Measurements from ENCODE around the gene CCT8L2. TPM values are rescaled to one million over a fixed set of nuclear protein-coding genes. Genes with fewer than 3 reads are reported as not detected.
"Not testable (repeated sequence)": the region's sequence is repeated elsewhere in the genome, so short reads cannot be mapped to it uniquely, and the experiment has no call there.

The CCT8L2 gene
- total and polyA plus RNA-seq, 2 donors (not counting 3 experiments of a cell fraction or from before 2014, with no cell fraction given), result not detected

GRCh38 chr22:16603448-16603768 lies 10.8 kb upstream of the CCT8L2 start:
- Histone ChIP-seq H3K27ac (ENCODE audit: insufficient read depth, low read depth, low read length) (no peak overlapping the region), H3K4me3 (replicated peaks in 1 of 3; ENCODE audit: insufficient read depth in 1 of 3, low read depth in 1 of 3, low read length in 3 of 3) (no peak overlapping the region), H3K9me3 (replicated peaks; ENCODE audit: control insufficient read depth, insufficient read depth, low read length) (no peaks in the 10 kb centered on the region), H3K9me1 (replicated peaks; ENCODE audit: control insufficient read depth, extremely low read depth, insufficient read depth, low read length) (no peaks in the 10 kb centered on the region), H3K9ac (replicated peaks; ENCODE audit: extremely low read depth, insufficient read depth, low read length) (no peak overlapping the region), H4K20me1 (replicated peaks; ENCODE audit: control insufficient read depth, extremely low read depth, insufficient read depth, low read length) (no peaks in the 10 kb centered on the region), H3K79me2 (ENCODE audit: control insufficient read depth, insufficient read depth, low read length) (no peaks in the 10 kb centered on the region), H3K27me3 (ENCODE audit: control insufficient read depth in 2 of 2, insufficient read depth in 2 of 2, low read length in 2 of 2) (peaks cover 0 to 9% of the 10 kb centered on the region in 2 experiments), H3K36me3 (ENCODE audit: control insufficient read depth in 2 of 2, extremely low read depth in 1 of 2, insufficient read depth in 2 of 2, low read length in 2 of 2) (no peaks in the 10 kb centered on the region), H2AFZ (ENCODE audit: low read depth, low read length) (no peak overlapping the region), H3K4me2 (ENCODE audit: insufficient read depth, low read length) (no peak overlapping the region), H3K4me1 (ENCODE audit: control insufficient read depth, extremely low read depth, insufficient read depth, low read length) (no peaks in the 10 kb centered on the region)
- dilution Hi-C loops (cut with MboI; ENCODE audit: extremely low pct_ligation_motif_present, low sequenced_read_pairs), result no loop called here
- DNase-seq (ENCODE audit: low read depth, low spot score) (no peak), FAIRE-seq (no peak)
- TF ChIP-seq POLR2A (IDR thresholded peaks at IDR 0.05; ENCODE audit: low read depth, low read length), result no peak
- no peak for TF ChIP-seq MYC (IDR thresholded peaks at IDR 0.05; ENCODE audit: low read depth, low read length)
- BruUV-seq (replicated peaks), result no TSS peak
- ChIA-PET CTCF (no interaction called here), POLR2A (no interaction called here)
- intact Hi-C loops (cut with micrococcal nuclease), result no loop called here

GRCh38 chr22:16602728-16603447 lies 10.3 kb upstream of the CCT8L2 start:
- DNase-seq (ENCODE audit: low read depth, low spot score); POLR2A ChIA-PET; H3K79me2 ChIP-seq (ENCODE audit: control insufficient read depth, insufficient read depth, low read length); H3K27me3 ChIP-seq (ENCODE audit: control insufficient read depth in 2 of 2, insufficient read depth in 2 of 2, low read length in 2 of 2); dilution Hi-C loops (cut with MboI; ENCODE audit: extremely low pct_ligation_motif_present, low sequenced_read_pairs); intact Hi-C loops (cut with micrococcal nuclease); H3K27ac ChIP-seq (ENCODE audit: insufficient read depth, low read depth, low read length); H3K4me2 ChIP-seq (ENCODE audit: insufficient read depth, low read length); CTCF ChIA-PET; H3K9me1 ChIP-seq (replicated peaks; ENCODE audit: control insufficient read depth, extremely low read depth, insufficient read depth, low read length); H3K4me1 ChIP-seq (ENCODE audit: control insufficient read depth, extremely low read depth, insufficient read depth, low read length); BruUV-seq (replicated peaks); H3K9ac ChIP-seq (replicated peaks; ENCODE audit: extremely low read depth, insufficient read depth, low read length); H2AFZ ChIP-seq (ENCODE audit: low read depth, low read length); H3K9me3 ChIP-seq (replicated peaks; ENCODE audit: control insufficient read depth, insufficient read depth, low read length); H4K20me1 ChIP-seq (replicated peaks; ENCODE audit: control insufficient read depth, extremely low read depth, insufficient read depth, low read length); H3K36me3 ChIP-seq (ENCODE audit: control insufficient read depth in 2 of 2, extremely low read depth in 1 of 2, insufficient read depth in 2 of 2, low read length in 2 of 2): not testable (repeated sequence)
- FAIRE-seq, result peak; percentile 15
- peak overlapping the region in 1 of 3 experiments; percentile 9 for H3K4me3 ChIP-seq (replicated peaks in 1 of 3; ENCODE audit: insufficient read depth in 1 of 3, low read depth in 1 of 3, low read length in 3 of 3)

- H3K4me1 ChIP-seq (ENCODE audit: control insufficient read depth, extremely low read depth, insufficient read depth, low read length); H3K4me2 ChIP-seq (ENCODE audit: insufficient read depth, low read length); intact Hi-C loops (cut with micrococcal nuclease); H3K79me2 ChIP-seq (ENCODE audit: control insufficient read depth, insufficient read depth, low read length); POLR2A ChIA-PET; H3K27me3 ChIP-seq (ENCODE audit: control insufficient read depth in 2 of 2, insufficient read depth in 2 of 2, low read length in 2 of 2); DNase-seq (ENCODE audit: low read depth, low spot score); H3K27ac ChIP-seq (ENCODE audit: insufficient read depth, low read depth, low read length); FAIRE-seq; H4K20me1 ChIP-seq (replicated peaks; ENCODE audit: control insufficient read depth, extremely low read depth, insufficient read depth, low read length); H2AFZ ChIP-seq (ENCODE audit: low read depth, low read length); H3K36me3 ChIP-seq (ENCODE audit: control insufficient read depth in 2 of 2, extremely low read depth in 1 of 2, insufficient read depth in 2 of 2, low read length in 2 of 2); CTCF ChIA-PET; H3K9me1 ChIP-seq (replicated peaks; ENCODE audit: control insufficient read depth, extremely low read depth, insufficient read depth, low read length); dilution Hi-C loops (cut with MboI; ENCODE audit: extremely low pct_ligation_motif_present, low sequenced_read_pairs); H3K9me3 ChIP-seq (replicated peaks; ENCODE audit: control insufficient read depth, insufficient read depth, low read length); BruUV-seq (replicated peaks); H3K9ac ChIP-seq (replicated peaks; ENCODE audit: extremely low read depth, insufficient read depth, low read length): not testable (repeated sequence)
- peak overlapping the region in 1 of 3 experiments; percentile 9 for H3K4me3 ChIP-seq (replicated peaks in 1 of 3; ENCODE audit: insufficient read depth in 1 of 3, low read depth in 1 of 3, low read length in 3 of 3)
These were observed 9.7 kb upstream of the CCT8L2 start for GRCh38 chr22:16602224-16602727.

All from endothelial cell of umbilical vein (primary cell).